Osteoblast (primary cell): Measurements from ENCODE around the gene GRID1. TPM values are rescaled to one million over a fixed set of nuclear protein-coding genes. Genes with fewer than 3 reads are reported as not detected.
A peak's percentile ranks its signal among the peaks of the same experiment; 100 is the strongest.

Experiments
- DNase-seq: peaks from one replicate; pipeline ENCODE4 v3.0.0; 2011; ENCODE audit warnings: low spot score, mixed read lengths; ENCODE audit not compliant: insufficient read length; ENCODE audit errors: missing footprints
- H2AFZ ChIP-seq: 2 replicates; pipeline ENCODE4 v1.6.0; 2011; ENCODE audit warnings: mild to moderate bottlenecking, low read length
- H3K27ac ChIP-seq: 2 replicates; pipeline ENCODE4 v1.5.1; 2011; ENCODE audit warnings: mild to moderate bottlenecking, low read depth, low read length, moderate library complexity
- H3K27me3 ChIP-seq: 2 replicates; pipeline ENCODE4 v1.6.0; 2012; ENCODE audit warnings: mild to moderate bottlenecking, control low read depth, inconsistent platforms, low read length, moderate library complexity; ENCODE audit not compliant: insufficient read depth
- H3K36me3 ChIP-seq: 2 replicates; pipeline ENCODE4 v1.5.1; 2011; ENCODE audit warnings: mild to moderate bottlenecking, low read length, control low read depth, moderate library complexity; ENCODE audit not compliant: insufficient read depth
- H3K4me1 ChIP-seq: 2 replicates; pipeline ENCODE4 v1.5.1; 2011; ENCODE audit warnings: mild to moderate bottlenecking, low read length, control low read depth, moderate library complexity; ENCODE audit not compliant: insufficient read depth
- H3K4me2 ChIP-seq: 2 replicates; pipeline ENCODE4 v1.6.0; 2011; ENCODE audit warnings: mild to moderate bottlenecking, low read length; ENCODE audit not compliant: insufficient read depth
- H3K4me3 ChIP-seq: fragments of 200-600 bp; sonication (generic); 3 replicates; pipeline ENCODE4 v1.5.1; 2012; ENCODE audit warnings: mild to moderate bottlenecking, low read length, inconsistent platforms; ENCODE audit not compliant: insufficient read depth
- H3K79me2 ChIP-seq: 2 replicates; pipeline ENCODE4 v1.6.0; 2012; ENCODE audit warnings: mild to moderate bottlenecking, low read length, control low read depth, inconsistent platforms; ENCODE audit not compliant: insufficient read depth
- H3K9me3 ChIP-seq: 2 replicates; pipeline ENCODE4 v1.5.1; 2011; ENCODE audit warnings: low read depth, low read length, control low read depth
- H4K20me1 ChIP-seq: 2 replicates; pipeline ENCODE4 v1.6.0; 2012; ENCODE audit warnings: mild to moderate bottlenecking, low read length, control low read depth; ENCODE audit not compliant: insufficient read depth
- total RNA-seq: library from RNA; depleted of rRNA; stranded (reverse); fragments of >200 nt; gene quantifications from 2 replicates; pipeline ENCODE4 v1.2.3, GENCODE V29; 2012
- TF ChIP-seq, protein P1 (sequence below): IDR thresholded peaks from 2 replicates; pipeline ENCODE4 v1.5.1; 2011; ENCODE audit warnings: mild to moderate bottlenecking, low read depth, low read length, moderate library complexity; ENCODE audit errors: extremely low read depth

The GRID1 gene
- total RNA-seq, 1 donor, result not detected

DNA sequence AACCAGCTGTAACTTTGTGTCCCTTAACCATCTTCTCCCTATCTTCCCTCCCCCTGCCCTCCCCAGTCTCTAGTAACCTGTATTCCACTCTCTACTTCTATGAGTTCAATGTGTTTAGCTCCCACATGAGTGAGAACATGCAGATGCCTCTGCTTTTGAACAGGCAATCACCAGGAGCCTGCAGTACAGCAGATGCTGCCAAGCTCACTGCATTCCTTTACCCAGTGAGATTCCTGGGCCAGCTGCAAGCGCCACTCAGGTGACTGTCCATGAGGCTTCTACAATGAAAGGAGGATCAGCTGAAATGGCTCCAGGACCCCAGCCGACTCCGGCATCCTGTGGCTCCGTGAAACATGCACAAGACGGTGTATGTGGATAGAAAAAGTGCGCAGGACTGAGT, 15.7 kb downstream of the GRID1 start:
- no peaks in the 10 kb centered on the region for H3K9me3 ChIP-seq
- H3K79me2 ChIP-seq, result no peaks in the 10 kb centered on the region
- H2AFZ ChIP-seq, result no peak overlapping the region
- H3K4me2 ChIP-seq, result no peak overlapping the region
- TF ChIP-seq, protein P1, sequence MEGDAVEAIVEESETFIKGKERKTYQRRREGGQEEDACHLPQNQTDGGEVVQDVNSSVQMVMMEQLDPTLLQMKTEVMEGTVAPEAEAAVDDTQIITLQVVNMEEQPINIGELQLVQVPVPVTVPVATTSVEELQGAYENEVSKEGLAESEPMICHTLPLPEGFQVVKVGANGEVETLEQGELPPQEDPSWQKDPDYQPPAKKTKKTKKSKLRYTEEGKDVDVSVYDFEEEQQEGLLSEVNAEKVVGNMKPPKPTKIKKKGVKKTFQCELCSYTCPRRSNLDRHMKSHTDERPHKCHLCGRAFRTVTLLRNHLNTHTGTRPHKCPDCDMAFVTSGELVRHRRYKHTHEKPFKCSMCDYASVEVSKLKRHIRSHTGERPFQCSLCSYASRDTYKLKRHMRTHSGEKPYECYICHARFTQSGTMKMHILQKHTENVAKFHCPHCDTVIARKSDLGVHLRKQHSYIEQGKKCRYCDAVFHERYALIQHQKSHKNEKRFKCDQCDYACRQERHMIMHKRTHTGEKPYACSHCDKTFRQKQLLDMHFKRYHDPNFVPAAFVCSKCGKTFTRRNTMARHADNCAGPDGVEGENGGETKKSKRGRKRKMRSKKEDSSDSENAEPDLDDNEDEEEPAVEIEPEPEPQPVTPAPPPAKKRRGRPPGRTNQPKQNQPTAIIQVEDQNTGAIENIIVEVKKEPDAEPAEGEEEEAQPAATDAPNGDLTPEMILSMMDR, result no peak
- no peaks in the 10 kb centered on the region for H3K36me3 ChIP-seq
- H3K4me3 ChIP-seq, result no peak overlapping the region
- no peak for DNase-seq
- no peaks in the 10 kb centered on the region for H3K27me3 ChIP-seq
- no peak overlapping the region for H3K27ac ChIP-seq
- no peaks in the 10 kb centered on the region for H3K4me1 ChIP-seq
- no peaks in the 10 kb centered on the region for H4K20me1 ChIP-seq

DNA sequence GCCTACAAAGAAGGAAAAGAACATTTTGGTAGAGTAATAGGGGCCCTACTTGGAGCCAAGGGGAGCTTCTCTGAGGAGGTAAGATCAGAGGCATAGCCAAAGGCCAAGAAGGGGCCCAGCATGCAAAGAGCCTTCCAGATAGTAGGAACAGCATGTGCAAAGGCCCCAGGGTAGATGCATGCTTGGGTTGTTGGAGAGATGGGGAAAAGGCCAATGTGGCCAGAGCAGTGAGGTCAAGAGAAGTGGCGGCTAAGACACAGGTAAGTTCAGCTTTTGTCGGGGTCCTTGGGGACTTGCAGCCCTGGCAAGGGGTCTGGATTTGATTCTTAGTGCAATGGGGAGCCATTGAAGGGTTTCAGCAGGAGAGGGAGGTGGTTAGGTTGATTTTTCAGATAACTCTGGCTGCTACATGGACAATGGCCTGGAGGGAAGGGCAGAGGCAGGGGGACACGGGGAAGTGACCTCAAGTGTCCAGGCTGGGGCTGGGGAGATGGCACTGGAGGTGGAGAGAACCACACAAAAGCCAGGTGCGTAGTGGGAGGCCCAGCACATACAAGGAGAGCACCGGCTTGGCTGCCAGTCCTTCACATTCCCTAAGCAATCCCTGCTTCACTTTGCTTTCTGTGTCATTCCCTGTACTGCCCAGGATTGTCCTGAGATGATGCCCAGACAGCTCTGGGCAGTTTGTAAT, 16.5 kb downstream of the GRID1 start:
- Histone ChIP-seq H3K9me3 (no peaks in the 10 kb centered on the region), H3K4me2 (no peak overlapping the region), H2AFZ (no peak overlapping the region), H3K27ac (no peak overlapping the region), H3K79me2 (no peaks in the 10 kb centered on the region), H3K36me3 (no peaks in the 10 kb centered on the region), H3K4me1 (no peaks in the 10 kb centered on the region), H3K27me3 (no peaks in the 10 kb centered on the region), H3K4me3 (no peak overlapping the region), H4K20me1 (no peaks in the 10 kb centered on the region)
- TF ChIP-seq, protein P1, result no peak
- peak; percentile 47 for DNase-seq

DNA sequence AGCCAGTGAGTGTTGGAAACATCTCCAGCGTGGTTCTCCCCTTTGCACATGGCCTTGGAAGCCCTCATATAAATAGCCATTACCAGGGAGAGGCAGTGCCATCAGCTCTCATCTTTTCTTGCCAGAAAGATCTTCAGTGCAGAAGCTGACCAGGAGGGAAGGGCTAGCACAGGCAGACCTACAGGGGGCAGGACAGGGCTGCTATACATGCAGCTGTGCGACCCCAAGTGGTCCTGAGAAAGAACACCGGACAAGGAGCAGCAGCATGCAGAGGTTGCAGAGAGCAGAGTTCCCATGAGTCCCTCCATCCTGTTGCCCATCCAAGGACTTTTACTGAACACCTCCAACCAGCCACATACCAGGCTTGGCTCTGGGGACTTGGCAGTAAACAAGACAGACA, 17.1 kb downstream of the GRID1 start:
- no peaks in the 10 kb centered on the region for H3K4me1 ChIP-seq
- no peaks in the 10 kb centered on the region for H4K20me1 ChIP-seq
- H3K27me3 ChIP-seq, result no peaks in the 10 kb centered on the region
- no peaks in the 10 kb centered on the region for H3K79me2 ChIP-seq
- H3K4me2 ChIP-seq, result no peak overlapping the region
- no peaks in the 10 kb centered on the region for H3K9me3 ChIP-seq
- peak; percentile 26 for DNase-seq
- H3K36me3 ChIP-seq, result no peaks in the 10 kb centered on the region
- TF ChIP-seq, protein P1, result peak; percentile 27
- H3K27ac ChIP-seq, result no peak overlapping the region
- H2AFZ ChIP-seq, result no peak overlapping the region
- no peak overlapping the region for H3K4me3 ChIP-seq

DNA sequence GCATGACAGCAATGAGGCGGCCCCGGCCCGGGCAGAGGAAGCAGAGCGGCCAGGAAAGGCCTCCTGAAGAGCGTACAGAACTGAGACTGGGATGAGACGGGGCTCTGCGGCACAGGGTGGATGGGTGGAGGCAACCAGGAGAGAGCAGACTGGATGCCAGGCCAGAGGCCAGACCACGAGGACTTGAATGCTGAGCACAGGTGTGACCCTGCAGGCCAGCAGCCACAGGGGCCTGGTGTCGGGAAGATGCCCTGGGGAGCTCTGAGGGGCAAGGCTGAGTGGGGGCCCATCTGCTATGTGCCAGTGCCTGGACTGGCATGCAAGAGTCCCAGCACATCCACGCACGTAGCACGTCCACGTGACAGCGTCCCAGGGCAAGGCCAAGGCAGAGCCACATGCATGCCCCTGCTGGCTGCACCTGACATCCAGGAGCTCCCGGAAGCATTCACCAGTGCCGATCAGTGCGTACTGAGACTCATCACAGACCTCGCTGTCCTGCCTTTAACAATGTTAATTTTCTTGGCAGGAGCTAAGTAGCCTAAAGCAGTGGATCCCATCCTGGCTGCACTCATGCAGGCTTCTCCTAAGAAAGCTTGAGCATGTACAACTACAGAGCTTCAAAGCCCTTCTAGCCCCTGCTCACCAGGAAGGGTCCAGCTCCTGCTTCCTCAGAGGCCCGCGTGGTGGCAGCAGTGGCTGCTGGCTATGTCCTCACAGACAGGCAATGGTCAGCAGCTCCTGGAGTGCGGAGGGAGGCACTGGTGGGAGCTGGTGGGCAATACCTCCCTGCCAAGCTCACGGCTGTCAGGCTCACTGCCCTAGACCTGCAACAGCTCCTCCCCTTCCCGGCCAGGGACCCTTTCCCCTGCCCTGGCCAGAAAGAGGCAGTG, 18.0 kb downstream of the GRID1 start:
- Histone ChIP-seq H3K36me3 (no peaks in the 10 kb centered on the region), H3K27ac (no peak overlapping the region), H3K27me3 (no peaks in the 10 kb centered on the region), H4K20me1 (no peaks in the 10 kb centered on the region), H2AFZ (no peak overlapping the region), H3K9me3 (no peaks in the 10 kb centered on the region), H3K4me2 (no peak overlapping the region), H3K79me2 (no peaks in the 10 kb centered on the region), H3K4me3 (no peak overlapping the region), H3K4me1 (no peaks in the 10 kb centered on the region)
- DNase-seq, result peak; percentile 83
- TF ChIP-seq, protein P1, result no peak
